ENCODE results near the gene KCNK7.

KCNK7 gene

GRCh38 chr11:65588199-65589054, 7.2 kb downstream of the KCNK7 start:
- peak; percentile 81 for DNase-seq (ENCODE audit: low spot score)

DNA sequence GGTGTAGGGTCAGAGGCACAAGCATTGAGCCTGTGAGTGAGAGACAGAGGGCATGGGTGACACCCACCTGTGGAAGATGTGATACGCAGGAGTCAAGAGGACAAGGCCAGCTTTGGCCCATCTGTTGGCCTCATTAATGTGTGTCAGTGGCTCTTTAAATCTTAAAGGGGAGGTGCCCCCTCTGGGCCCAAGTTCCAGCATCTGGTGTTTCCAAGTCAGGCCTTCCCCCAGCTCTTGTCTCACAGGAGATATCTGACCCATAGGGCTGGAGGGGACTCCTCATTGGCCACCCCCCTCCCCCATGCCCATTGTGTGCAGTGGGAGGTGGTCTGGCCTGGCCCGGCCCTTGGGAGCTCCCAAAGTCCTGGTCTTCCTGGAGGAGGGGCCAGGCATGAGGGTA, 8.9 kb downstream of the KCNK7 start:
- DNase-seq (ENCODE audit: low spot score): peak; percentile 67

DNA sequence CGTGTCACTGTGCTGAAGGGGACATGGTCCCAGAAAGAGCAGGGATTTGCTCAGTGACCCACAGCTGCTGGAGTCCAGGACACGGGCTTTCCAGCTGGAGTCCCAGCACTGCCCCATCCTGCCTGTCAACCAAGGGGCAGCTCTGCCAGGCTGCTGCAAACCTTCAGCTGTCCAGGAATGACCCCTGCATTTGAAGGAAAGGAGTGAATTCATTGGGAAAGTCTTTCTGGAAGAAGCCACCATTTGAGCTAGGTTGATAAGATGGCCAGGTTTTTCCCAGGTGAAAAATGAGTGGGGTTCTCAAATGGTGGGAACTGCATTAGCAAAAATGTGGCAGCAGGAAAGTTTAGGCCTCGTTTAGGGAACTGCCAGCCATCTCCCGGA, 9.4 kb downstream of the KCNK7 start:
- DNase-seq (ENCODE audit: low spot score): no peak

GRCh38 chr11:65585396-65586246, 10.0 kb downstream of the KCNK7 start:
- no peak for DNase-seq (ENCODE audit: low spot score)

- no peak for DNase-seq (ENCODE audit: low spot score)
Measured at GRCh38 chr11:65584723-65585171, 10.9 kb downstream of the KCNK7 start.

GRCh38 chr11:65584106-65584505, 11.5 kb downstream of the KCNK7 start:
- no peak for DNase-seq (ENCODE audit: low spot score)

DNA sequence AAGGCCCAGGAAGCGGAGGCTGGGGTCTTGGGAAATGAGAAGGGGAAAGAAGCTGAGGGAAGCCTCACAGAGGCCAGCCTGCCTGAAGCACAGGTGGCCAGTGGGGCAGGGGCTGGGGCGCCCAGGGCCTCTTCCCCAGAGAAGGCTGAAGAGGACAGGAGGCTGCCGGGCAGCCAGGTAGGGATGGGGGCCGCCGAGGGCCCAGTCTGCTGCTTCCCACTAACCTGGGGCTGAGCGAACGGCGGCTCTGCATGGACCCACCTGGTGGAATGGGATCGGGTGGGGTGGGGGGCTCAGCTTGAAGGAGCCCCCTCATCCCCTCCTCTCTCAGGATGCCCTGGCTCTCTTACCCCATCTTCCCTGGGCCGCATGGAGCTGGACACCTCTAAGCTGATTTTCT, 12.0 kb downstream of the KCNK7 start:
- no peak for DNase-seq (ENCODE audit: low spot score)

DNA sequence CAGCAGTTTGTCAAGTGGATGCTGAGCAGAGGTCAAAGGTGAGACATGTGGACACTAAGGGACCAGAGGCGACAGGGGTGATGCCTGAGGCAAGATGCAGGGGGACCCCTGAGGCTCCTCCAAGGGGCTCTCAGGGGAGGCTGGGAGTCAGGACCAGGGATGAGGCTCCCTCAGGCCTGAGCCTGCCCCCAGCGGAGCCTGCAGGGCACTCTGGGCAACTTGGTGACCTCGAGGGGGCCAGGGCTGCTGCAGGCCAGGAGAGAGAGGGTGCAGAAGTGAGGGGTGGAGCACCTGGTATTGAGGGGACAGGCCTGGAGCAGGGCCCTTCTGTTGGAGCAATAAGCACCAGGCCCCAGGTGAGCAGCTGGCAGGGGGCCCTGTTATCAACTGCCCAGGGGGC, 13.7 kb downstream of the KCNK7 start:
- DNase-seq (ENCODE audit: low spot score): no peak

DNA sequence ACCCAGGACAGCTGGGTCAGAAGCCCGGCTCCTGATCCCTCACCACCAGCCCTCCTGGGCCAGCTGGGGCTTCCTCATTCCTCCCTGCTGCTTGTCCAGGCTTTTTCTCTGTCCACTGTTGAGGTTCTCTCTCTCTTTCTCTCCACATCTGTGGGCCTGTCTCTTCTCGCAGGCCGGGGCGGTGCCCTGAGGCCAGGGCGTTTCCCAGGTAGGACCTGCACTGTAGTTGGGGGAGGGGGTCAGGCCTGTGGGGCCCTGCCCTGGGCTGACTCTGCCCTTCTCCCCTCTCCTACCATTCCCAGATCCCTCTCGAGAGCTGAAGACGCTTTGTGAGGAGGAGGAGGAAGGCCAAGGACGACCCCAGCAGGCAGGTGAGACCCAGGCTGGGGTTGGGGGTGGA, 14.8 kb downstream of the KCNK7 start:
- no peak for DNase-seq (ENCODE audit: low spot score)

- DNase-seq (ENCODE audit: low spot score): no peak
Measured at GRCh38 chr11:65580031-65580692, 15.4 kb downstream of the KCNK7 start.

GRCh38 chr11:65579291-65579690, 16.3 kb downstream of the KCNK7 start:
- no peak for DNase-seq (ENCODE audit: low spot score)

DNA sequence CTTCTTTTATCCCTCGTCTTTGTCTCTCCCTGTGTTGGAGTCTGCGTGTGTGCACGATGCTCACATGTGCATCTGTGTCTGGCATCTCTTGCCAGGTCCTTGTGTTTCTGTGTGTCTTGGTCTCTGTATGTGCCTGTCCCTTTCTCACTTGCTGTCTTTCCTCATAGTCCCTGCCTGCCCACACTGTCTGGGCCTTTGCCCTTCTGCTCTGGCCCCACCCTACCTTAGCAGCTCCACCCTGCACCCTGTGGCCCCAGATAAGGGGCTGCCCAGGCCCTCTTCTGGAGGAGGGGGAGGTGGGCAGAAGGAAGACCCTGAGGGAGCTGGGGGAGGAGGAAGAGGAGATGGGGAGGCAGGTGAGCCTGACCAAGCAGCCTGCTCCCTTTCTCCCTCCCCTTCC, 16.9 kb downstream of the KCNK7 start:
- no peak for DNase-seq (ENCODE audit: low spot score)

DNA sequence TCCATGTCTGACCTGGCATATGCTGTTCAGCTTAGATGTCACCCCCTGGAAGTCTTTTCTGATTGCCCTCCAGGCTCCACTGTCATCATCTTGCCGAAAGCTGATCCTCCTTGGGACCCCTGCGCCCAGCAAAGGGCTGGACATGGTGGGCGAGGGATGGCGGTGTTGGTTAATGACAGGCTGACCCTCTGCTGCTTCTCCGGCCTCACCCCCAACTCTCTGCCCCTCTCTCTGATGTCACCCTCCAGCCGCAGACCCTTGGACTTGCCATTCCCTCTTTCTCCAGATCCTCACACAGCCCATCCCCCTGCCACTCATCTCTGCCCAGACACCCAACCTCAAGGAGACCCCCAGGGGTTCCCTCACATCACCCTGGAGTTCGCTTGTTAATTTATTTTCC, 17.5 kb downstream of the KCNK7 start:
- no peak for DNase-seq (ENCODE audit: low spot score)

DNA sequence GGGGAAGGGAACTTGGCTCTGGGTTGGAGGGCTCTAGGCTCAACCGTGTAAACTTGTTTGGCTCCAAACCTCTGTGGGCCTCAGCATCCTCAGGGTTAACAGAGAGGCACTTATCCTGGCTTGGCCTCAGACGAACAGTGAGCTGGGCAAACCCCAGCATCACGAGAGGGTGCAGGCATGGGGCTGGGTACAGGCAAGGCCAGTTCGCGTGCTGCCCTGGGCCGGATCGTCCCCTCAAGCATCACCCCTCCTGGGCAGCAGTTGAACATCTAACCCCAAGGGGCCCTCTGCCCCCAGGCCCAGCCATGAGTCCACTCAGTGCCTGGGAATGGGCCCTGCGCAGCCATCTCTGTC, 17.9 kb downstream of the KCNK7 start:
- no peak for DNase-seq (ENCODE audit: low spot score)

DNA sequence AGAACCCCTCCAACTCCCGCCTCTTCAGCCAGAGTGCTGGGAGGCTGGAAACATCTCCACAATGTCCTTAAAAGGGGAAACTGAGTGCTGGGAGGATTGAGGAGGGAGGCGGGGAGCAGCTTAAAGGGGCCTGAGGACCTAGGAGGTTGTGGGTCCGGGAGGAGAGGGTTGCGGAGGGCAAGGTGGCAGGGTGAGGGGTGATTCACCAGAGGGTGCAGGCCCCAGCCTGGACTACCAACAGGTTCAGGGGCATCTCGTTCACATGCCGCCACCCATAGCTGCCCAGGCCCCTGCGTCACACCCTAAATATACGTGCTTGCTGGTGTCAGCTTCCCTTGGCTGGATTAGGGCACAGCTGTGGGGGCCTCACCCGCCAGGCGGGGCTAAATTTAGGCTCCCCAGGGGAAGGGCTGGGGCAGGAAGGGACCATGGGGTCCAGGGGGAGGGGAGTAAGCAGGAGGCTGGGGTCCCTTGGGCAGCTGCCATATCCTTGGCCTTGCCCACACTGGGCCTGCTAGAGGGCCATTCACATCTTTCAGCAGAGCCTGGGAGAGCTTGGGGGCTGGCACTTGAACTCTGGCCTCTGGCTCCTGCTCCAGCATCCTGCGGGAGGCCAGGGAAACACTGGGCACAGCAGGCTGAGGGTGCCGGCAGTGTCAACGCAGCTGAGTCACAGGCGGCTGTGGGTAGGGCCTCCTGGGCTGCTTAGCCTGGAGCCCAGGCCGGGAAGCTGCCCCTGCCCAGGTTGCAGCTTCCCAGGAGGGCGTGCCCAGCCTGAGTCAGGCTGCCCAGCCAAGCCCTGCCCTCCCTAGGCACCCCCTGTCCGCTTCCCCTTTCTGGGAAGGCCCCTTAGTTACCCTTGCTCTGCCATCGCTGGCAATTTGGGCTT, 18.5 kb downstream of the KCNK7 start:
- DNase-seq (ENCODE audit: low spot score): no peak

DNA sequence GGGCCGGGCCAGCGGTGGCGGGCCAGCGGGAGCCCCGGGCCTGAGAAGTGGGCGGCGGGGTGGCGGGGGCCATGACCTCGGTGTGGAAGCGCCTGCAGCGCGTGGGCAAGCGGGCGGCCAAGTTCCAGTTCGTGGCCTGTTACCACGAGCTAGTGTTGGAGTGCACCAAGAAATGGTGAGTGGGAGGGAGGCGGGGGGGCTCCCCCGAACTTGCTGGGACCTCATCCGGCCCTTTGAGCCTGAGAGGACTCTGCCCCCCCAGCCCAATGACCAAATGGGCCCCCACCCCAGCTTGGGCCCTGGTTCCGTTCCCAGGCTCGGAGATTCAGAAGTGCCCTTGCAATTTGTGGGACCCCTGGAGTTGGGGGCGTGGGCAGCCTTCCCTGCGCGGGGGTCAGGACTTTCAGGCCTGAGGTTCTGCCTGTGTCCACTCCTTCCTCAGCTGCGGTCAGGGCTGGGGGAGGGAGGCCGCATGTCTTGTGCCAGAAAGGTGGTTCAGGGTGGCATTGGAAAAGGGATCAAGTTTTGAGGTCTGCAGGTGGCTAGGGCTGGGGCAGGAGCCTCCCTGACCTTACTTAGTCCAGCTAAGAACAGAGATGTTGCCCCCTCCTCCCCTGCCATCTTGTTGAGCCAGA, 19.3 kb downstream of the KCNK7 start:
- DNase-seq (ENCODE audit: low spot score): no peak

DNA sequence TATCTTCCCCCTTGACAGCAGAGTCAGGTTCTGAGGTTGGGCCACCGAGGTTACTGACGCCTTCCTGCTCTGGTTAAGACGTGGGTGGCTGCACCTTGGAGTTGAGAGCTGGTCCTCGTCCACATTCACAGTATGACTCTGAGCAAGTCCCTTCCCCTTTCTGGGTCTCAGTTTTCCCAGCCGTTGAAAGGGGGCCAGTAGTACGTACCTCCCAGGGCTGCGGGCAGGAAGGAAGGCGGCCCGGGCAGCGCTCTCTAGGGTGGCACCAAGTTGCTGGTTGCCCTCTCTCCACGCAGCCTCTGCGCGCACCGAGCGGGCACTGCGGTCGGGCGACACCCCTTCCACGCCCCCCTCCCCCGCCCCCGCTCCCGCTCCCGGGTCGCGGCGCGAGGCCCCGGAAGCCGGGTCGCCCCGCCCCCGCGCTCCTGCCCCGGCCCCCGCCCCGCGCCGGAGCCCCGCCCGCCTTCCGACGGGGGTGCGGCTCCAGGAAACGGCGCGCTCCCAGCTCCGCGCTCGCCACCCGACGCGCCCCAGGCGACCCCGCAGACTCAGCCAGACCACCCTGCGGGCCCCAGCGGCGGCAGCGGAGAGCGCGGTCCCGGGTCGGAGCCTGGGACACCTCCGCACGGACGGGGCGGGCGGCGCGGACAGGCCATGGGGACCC, 19.9 kb downstream of the KCNK7 start, which contains the start of gene EHBP1L1:
Gene EHBP1L1 (plus strand): TSS at position 486 of the 664 bp plus-strand sequence. CDS start 250 bp downstream, outside the sequence.
- peak; percentile 88 for DNase-seq (ENCODE audit: low spot score)

DNA sequence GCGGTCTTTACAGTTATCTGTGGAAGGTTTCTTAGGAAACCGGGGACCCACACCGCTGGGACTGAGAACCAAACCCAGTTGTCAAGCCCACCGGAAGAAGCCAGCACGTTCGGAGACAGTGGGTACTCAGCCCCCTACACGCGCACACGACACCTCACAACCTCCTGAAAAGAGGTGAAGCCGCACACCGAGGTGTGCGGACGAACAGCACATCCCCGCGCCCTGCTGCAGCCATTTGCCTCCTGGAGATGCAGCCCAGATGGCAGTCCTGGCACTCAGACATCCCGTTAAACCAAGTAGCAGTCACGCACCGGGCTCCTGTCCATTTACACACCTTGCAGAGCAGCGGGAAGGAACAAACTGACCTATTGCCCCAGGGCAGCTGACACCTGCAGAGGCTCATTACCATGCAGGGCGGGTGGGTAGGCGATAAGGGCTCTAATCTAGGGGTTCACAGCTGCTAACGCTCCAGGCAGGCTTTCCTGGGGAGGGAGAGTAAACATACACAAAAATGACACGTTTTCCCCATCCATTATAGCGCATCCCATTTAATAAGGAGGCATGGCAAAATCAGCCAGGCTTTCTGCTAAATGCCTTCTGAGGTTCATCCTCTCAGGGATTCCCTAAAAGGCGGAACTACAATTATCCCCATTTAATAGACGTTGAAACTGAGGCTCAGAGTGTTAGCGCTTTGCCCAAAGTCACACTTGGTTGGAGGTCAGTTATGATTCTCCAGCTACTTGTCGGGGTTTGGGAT, 20.6 kb downstream of the KCNK7 start:
- DNase-seq (ENCODE audit: low spot score): no peak

DNA sequence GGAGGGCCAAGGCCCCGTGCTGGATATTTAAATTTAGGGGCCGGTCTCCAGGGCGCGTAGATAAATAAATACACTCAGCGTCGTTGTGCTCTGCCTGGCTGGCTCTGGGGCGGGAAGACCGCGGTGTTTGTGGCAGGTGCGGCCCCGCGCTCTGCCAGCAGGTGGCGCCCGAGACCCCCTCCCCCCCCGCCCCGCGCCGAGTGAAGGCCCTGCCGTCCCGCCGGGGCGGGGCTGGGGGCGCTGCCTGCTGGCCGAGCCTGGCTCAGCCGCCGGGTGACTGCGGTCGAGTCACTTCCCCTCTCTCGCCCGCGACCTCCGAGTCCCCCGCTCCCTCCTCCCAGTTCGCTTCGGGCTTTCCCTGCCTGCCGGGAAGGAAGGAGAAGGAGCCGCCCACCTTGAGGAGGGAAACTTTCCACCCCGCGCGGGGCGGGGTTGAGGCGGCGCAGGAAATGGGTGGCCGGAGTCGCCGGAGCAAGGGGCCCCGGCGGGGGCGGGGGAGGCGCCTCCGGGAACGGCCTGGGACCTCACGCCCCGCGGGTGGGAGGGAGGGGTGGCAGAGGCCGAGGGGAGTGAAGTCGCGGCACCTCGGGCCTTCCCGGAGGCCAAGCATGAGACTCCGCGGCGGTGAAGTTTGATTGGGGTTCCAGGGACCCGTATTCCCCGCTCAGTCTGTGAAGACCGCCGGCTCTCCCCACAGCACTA, 21.3 kb downstream of the KCNK7 start:
- DNase-seq (ENCODE audit: low spot score): peak; percentile 98

All from iPS-NIHi11 (cell line).